PC-9 (cell line): Measurements from ENCODE around the gene SPI1. TPM values are rescaled to one million over a fixed set of nuclear protein-coding genes. Genes with fewer than 3 reads are reported as not detected.
"Not testable (repeated sequence)": the region's sequence is repeated elsewhere in the genome, so short reads cannot be mapped to it uniquely, and the experiment has no call there.

Experiments used
- BruUV-seq: library from RNA; stranded (reverse); fragments of 400-500 nt; replicated peaks from 2 replicates; lab custom pipeline; 2021; lab: Mats Ljungman, UMichigan
- CTCF ChIA-PET: fragments of 300-600 bp; sonication (Branson Sonifier 250); formaldehyde crosslinking; loops from one replicate; lab custom pipeline; 2022; ENCODE audit warnings: antibody characterized with exemption; lab: Charles Lee
- POLR2A ChIA-PET: fragments of 300-600 bp; sonication (Branson Sonifier 250); formaldehyde crosslinking; loops from one replicate; lab custom pipeline; 2022; ENCODE audit warnings: antibody characterized with exemption; ENCODE audit not compliant: unreplicated experiment; lab: Charles Lee
- DNase-seq, 2 experiments: peaks; one replicate each; pipeline versions ENCODE4 v3.0.0 to v3.0.0-alpha.2; 2015 to 2022; ENCODE audit warnings: mixed read lengths in 1 of 2
- H2AFZ ChIP-seq: fragments of 200-600 bp; sonication (generic); 2 replicates; pipeline ENCODE4 v1.8.1; 2017; ENCODE audit warnings: antibody characterized with exemption
- H3F3A ChIP-seq: fragments of 200-600 bp; sonication (generic); 2 replicates; pipeline ENCODE4 v1.8.1; 2017; ENCODE audit warnings: antibody characterized with exemption, mild to moderate bottlenecking, low read depth; ENCODE audit not compliant: insufficient read depth
- H3K27ac ChIP-seq: fragments of 200-600 bp; sonication (generic); 2 replicates; pipeline ENCODE4 v1.6.1; 2016; ENCODE audit warnings: mixed run types
- H3K27me3 ChIP-seq: fragments of 200-600 bp; sonication (generic); 2 replicates; pipeline ENCODE4 v1.6.1; 2016; ENCODE audit warnings: low read depth, mixed run types; ENCODE audit not compliant: insufficient read depth
- H3K36me3 ChIP-seq: fragments of 200-600 bp; sonication (generic); 2 replicates; pipeline ENCODE4 v1.6.1; 2016; ENCODE audit warnings: low read depth, mixed run types
- H3K4me1 ChIP-seq: fragments of 200-600 bp; sonication (generic); replicated peaks from 2 replicates; pipeline ENCODE4 v1.6.1; 2016; ENCODE audit warnings: mixed run types; ENCODE audit not compliant: insufficient read depth
- H3K4me2 ChIP-seq: fragments of 200-600 bp; sonication (generic); 2 replicates; pipeline ENCODE4 v1.6.1; 2017; ENCODE audit warnings: mixed run types
- H3K4me3 ChIP-seq: fragments of 200-600 bp; sonication (generic); 2 replicates; pipeline ENCODE4 v1.6.1; 2016; ENCODE audit warnings: mixed run types
- H3K79me2 ChIP-seq: fragments of 200-600 bp; sonication (generic); 2 replicates; pipeline ENCODE4 v1.6.1; 2017; ENCODE audit warnings: low read depth, mixed run types
- H3K9me2 ChIP-seq: fragments of 200-600 bp; sonication (generic); 2 replicates; pipeline ENCODE4 v1.8.1; 2017; ENCODE audit warnings: mild to moderate bottlenecking; ENCODE audit not compliant: insufficient read depth
- H3K9me3 ChIP-seq: fragments of 200-600 bp; sonication (generic); 2 replicates; pipeline ENCODE4 v1.8.1; 2016; ENCODE audit warnings: low read depth; ENCODE audit not compliant: insufficient read depth
- H4K20me1 ChIP-seq: fragments of 200-600 bp; sonication (generic); 2 replicates; pipeline ENCODE4 v1.8.1; 2017; ENCODE audit not compliant: insufficient read depth
- EZH2 ChIP-seq: fragments of 200-600 bp; sonication (generic); IDR thresholded peaks from 2 replicates; pipeline ENCODE4 v1.8.0; 2017; ENCODE audit warnings: antibody characterized with exemption, low read depth
- intact Hi-C: fragments of 100-400 bp; cut with micrococcal nuclease; formaldehyde crosslinking; loops from one replicate; pipeline ENCODE4 v1.10.0; 2022; ENCODE audit not compliant: unreplicated experiment
- total RNA-seq: library from RNA; stranded (reverse); gene quantifications from 2 replicates; pipeline ENCODE4 v1.2.3, GENCODE V29; 2021
- TF ChIP-seq, protein P1 (sequence below): fragments of 200-600 bp; sonication (generic); conservative IDR thresholded peaks from 2 replicates; pipeline ENCODE4 v1.6.1; 2017; ENCODE audit warnings: mixed run types, antibody characterized with exemption, mild to moderate bottlenecking, moderate library complexity

Gene SPI1
- total RNA-seq, 1 experiment from 2014 or later: not detected

DNA sequence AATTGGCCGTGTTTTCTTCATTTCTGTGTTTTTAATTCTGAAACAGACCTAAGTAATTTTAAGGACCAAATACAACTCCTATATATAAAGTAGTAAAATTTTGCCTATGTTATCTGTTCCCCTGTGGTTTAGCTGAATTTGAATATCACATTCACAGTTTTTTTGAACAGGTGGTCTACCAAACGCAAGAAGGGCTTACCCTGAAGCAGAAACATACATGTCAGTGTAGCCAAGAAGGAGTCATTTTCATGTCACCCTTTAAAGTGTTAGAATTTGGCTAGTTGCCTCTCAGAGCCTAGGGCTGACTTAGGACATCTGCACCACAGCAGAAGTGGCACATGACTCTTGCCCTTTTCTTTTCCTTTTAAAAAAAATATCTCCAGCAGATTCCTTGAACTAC, 60.2 kb downstream of the SPI1 start:
- Histone ChIP-seq H3K4me1 (no peaks in the 10 kb centered on the region), H3K27me3 (no peaks in the 10 kb centered on the region), H3K4me2 (no peak overlapping the region), H3K79me2 (no peaks in the 10 kb centered on the region), H3K4me3 (no peak overlapping the region), H4K20me1 (peaks cover 4% of the 10 kb centered on the region; the same call in 1 of the 2 replicates), H3K27ac (no peak overlapping the region), H2AFZ (no peak overlapping the region), H3K9me2 (no peaks in the 10 kb centered on the region), H3F3A (no peaks in the 10 kb centered on the region; the same call in 1 of the 2 replicates), H3K36me3 (peaks cover 15% of the 10 kb centered on the region), H3K9me3 (no peaks in the 10 kb centered on the region)
- BruUV-seq: no TSS peak
- intact Hi-C loops: no loop called here
- no peak for DNase-seq
- no peak for TF ChIP-seq EZH2
- TF ChIP-seq, protein P1, sequence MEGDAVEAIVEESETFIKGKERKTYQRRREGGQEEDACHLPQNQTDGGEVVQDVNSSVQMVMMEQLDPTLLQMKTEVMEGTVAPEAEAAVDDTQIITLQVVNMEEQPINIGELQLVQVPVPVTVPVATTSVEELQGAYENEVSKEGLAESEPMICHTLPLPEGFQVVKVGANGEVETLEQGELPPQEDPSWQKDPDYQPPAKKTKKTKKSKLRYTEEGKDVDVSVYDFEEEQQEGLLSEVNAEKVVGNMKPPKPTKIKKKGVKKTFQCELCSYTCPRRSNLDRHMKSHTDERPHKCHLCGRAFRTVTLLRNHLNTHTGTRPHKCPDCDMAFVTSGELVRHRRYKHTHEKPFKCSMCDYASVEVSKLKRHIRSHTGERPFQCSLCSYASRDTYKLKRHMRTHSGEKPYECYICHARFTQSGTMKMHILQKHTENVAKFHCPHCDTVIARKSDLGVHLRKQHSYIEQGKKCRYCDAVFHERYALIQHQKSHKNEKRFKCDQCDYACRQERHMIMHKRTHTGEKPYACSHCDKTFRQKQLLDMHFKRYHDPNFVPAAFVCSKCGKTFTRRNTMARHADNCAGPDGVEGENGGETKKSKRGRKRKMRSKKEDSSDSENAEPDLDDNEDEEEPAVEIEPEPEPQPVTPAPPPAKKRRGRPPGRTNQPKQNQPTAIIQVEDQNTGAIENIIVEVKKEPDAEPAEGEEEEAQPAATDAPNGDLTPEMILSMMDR: no peak
- POLR2A ChIA-PET: no interaction called here
- CTCF ChIA-PET: no interaction called here

DNA sequence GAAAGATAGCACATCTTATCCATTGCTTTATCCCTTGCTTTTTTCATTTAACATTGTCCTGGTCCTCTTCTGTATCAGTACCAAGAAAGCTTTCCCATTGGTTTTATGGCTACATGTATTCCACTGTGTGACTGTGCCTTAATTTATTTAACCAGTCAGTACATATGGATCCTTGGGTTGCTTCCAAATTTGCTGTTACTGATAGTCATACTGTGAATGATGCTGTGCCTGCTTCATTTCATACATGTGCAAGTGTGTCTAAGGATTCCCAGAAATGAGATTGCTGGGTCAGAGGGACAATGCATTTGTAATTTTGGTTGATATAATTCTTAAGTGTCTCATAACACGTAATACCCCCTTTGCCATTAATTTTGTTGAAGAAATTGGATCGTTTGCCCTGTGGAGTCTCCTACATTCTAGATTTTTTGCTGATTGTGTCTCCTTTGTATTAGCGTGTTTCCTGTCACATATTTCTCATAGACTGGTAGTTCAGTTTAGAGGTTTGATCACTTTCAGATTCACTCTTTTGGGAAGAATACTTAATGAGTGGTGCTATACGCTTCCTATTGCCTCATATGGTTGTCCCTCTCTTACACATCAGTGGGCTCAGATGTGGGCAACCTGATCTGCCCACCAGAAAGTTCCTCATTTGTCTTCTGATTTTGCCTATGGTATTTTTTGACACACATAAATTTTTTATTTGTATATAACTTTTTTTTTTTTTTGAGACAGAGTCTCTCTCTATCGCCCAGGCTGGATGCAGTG, 61.1 kb downstream of the SPI1 start:
- intact Hi-C loops: no loop called here
- H3K27ac ChIP-seq: no peak overlapping the region
- no peaks in the 10 kb centered on the region for H3K27me3 ChIP-seq
- ChIA-PET POLR2A (no interaction called here), CTCF (no interaction called here)
- H3K4me2 ChIP-seq: no peak overlapping the region
- no peak overlapping the region for H3K4me3 ChIP-seq
- H3K4me1 ChIP-seq: no peaks in the 10 kb centered on the region
- peaks cover 7% of the 10 kb centered on the region; the same call in 1 of the 2 replicates for H3F3A ChIP-seq
- no peaks in the 10 kb centered on the region for H3K9me3 ChIP-seq
- H4K20me1 ChIP-seq: peaks cover 4% of the 10 kb centered on the region; the same call in 1 of the 2 replicates
- no TSS peak for BruUV-seq
- no peaks in the 10 kb centered on the region for H3K79me2 ChIP-seq
- DNase-seq: no peak
- H3K36me3 ChIP-seq: peaks cover 19% of the 10 kb centered on the region
- H2AFZ ChIP-seq: no peak overlapping the region
- no peak for TF ChIP-seq EZH2
- TF ChIP-seq, protein P1: no peak
- no peaks in the 10 kb centered on the region for H3K9me2 ChIP-seq

DNA sequence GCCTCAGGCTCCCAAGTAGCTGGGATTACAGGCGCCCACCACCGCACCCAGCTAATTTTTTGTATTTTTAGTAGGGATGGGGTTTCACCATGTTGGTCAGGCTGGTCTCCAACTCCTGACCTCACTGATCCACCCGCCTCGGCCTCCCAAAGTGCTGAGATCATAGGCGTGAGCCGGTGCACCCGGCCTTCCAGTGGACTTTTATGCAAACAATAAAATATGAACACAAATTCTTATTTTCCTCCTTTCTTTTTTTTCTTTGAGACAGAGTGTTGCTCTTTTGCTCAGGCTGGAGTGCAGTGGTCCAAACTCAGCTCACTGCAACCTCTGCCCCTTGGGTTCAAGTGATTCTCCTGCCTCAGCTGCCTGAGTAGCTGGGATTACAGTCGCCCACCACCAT, 61.8 kb downstream of the SPI1 start:
- CTCF ChIA-PET: not testable (repeated sequence)
- H3K36me3 ChIP-seq: peaks cover 24% of the 10 kb centered on the region

More for the DNA sequence above, 61.8 kb downstream of the SPI1 start:
- H3K27ac ChIP-seq, intact Hi-C loops, H3F3A ChIP-seq, H3K4me3 ChIP-seq, BruUV-seq, DNase-seq, H3K79me2 ChIP-seq, H3K4me2 ChIP-seq, H2AFZ ChIP-seq, POLR2A ChIA-PET, H3K9me3 ChIP-seq, H3K27me3 ChIP-seq, H3K4me1 ChIP-seq, H3K9me2 ChIP-seq, H4K20me1 ChIP-seq: not testable (repeated sequence)
